Keratinocyte (primary cell): ENCODE data around the gene PLAAT1. TPM values are rescaled to one million over a fixed set of nuclear protein-coding genes. Genes with fewer than 3 reads are reported as not detected.

ENCODE experiments used
- DNase-seq: peaks from one replicate; pipeline ENCODE4 v3.0.0-alpha.2; 2011; ENCODE audit warnings: low read depth, missing footprints, low spot score
- FAIRE-seq: peaks from 2 replicates; lab custom pipeline; 2011; peaks lifted over from hg19 to GRCh38; lab: Jason Lieb, UNC
- H2AFZ ChIP-seq: 2 replicates; pipeline ENCODE4 v1.6.0; 2012; ENCODE audit warnings: low read length, control low read depth, inconsistent platforms; ENCODE audit not compliant: control insufficient read depth
- H3K27ac ChIP-seq: 2 replicates; pipeline ENCODE4 v1.5.1; 2011; ENCODE audit warnings: low read length; ENCODE audit not compliant: control insufficient read depth, insufficient read depth
- H3K27me3 ChIP-seq: 3 replicates; pipeline ENCODE4 v1.6.0; 2011; ENCODE audit warnings: low read length; ENCODE audit not compliant: control insufficient read depth, insufficient read depth; ENCODE audit errors: extremely low read depth
- H3K36me3 ChIP-seq, 2 experiments: 2 replicates in 1 of 2; 3 replicates in 1 of 2; pipeline ENCODE4 v1.5.1; 2011; ENCODE audit warnings: low read length in 2 of 2, mild to moderate bottlenecking in 1 of 2; ENCODE audit not compliant: control insufficient read depth in 2 of 2, insufficient read depth in 2 of 2; ENCODE audit errors: extremely low read depth in 1 of 2
- H3K4me1 ChIP-seq: 3 replicates; pipeline ENCODE4 v1.5.1; 2011; ENCODE audit warnings: low read length; ENCODE audit not compliant: control insufficient read depth, insufficient read depth; ENCODE audit errors: extremely low read depth
- H3K4me2 ChIP-seq: 3 replicates; pipeline ENCODE4 v1.6.0; 2011; ENCODE audit warnings: low read depth, low read length; ENCODE audit not compliant: control insufficient read depth, insufficient read depth; ENCODE audit errors: extremely low read depth
- H3K4me3 ChIP-seq, 3 experiments: fragments of 200-600 bp in 1 of 3; sonication (generic) in 1 of 3; 2 replicates in 2 of 3; 3 replicates in 1 of 3; pipeline ENCODE4 v1.5.1; 2011 to 2016; ENCODE audit warnings: low read length in 3 of 3, mild to moderate bottlenecking in 3 of 3, control low read depth in 2 of 3, inconsistent platforms in 1 of 3, low read depth in 1 of 3, mixed read lengths in 1 of 3, mixed run types in 1 of 3, moderate library complexity in 1 of 3; ENCODE audit not compliant: control insufficient read depth in 2 of 3, insufficient read depth in 2 of 3; ENCODE audit errors: extremely low read depth in 1 of 3
- H3K79me2 ChIP-seq: 2 replicates; pipeline ENCODE4 v1.6.0; 2012; ENCODE audit warnings: low read length; ENCODE audit not compliant: control insufficient read depth, insufficient read depth
- H3K9ac ChIP-seq: 3 replicates; pipeline ENCODE4 v1.6.0; 2011; ENCODE audit warnings: low read length; ENCODE audit not compliant: control insufficient read depth, insufficient read depth; ENCODE audit errors: extremely low read depth
- H3K9me1 ChIP-seq: 3 replicates; pipeline ENCODE4 v1.6.0; 2011; ENCODE audit warnings: low read length; ENCODE audit not compliant: control insufficient read depth, insufficient read depth; ENCODE audit errors: extremely low read depth
- H3K9me3 ChIP-seq: 2 replicates; pipeline ENCODE4 v1.5.1; 2012; ENCODE audit warnings: low read depth, low read length; ENCODE audit not compliant: control insufficient read depth
- H4K20me1 ChIP-seq: 3 replicates; pipeline ENCODE4 v1.6.0; 2011; ENCODE audit warnings: low read length; ENCODE audit not compliant: control insufficient read depth, insufficient read depth; ENCODE audit errors: extremely low read depth
- CTCF ChIP-seq, 3 experiments: IDR thresholded peaks in 1 of 3; conservative IDR thresholded peaks in 1 of 3; optimal IDR thresholded peaks in 1 of 3; 2 replicates in 2 of 3; 3 replicates in 1 of 3; pipeline versions ENCODE3 to v1.5.1; 2011; ENCODE audit warnings: low read length in 3 of 3, mild to moderate bottlenecking in 3 of 3, moderate library complexity in 2 of 3, control low read depth in 1 of 3, inconsistent platforms in 1 of 3; ENCODE audit not compliant: insufficient read depth in 2 of 3; ENCODE audit errors: extremely low read depth in 1 of 3
- EZH2 ChIP-seq: IDR thresholded peaks from one replicate; pipeline ENCODE4 v1.6.1; 2012; ENCODE audit warnings: inconsistent platforms, mild to moderate bottlenecking, low read length, moderate library complexity
- dilution Hi-C: fragments of 300-500 bp; cut with MboI; formaldehyde crosslinking; loops from one replicate; pipeline ENCODE4 v1.7.0; 2020; ENCODE audit warnings: low sequenced_read_pairs; ENCODE audit not compliant: extremely low pct_ligation_motif_present
- polyA plus RNA-seq, 5 experiments: library from polyadenylated mRNA; depleted of rRNA in 3 of 5; stranded (reverse) in 3 of 5; stranded (forward) in 1 of 5; unstranded in 1 of 5; fragments of >200 nt; gene quantifications; 1 replicate in 1 of 5; 2 replicates in 3 of 5; 3 replicates in 1 of 5; pipeline versions ENCODE4 v1.2.1 to v1.2.3, GENCODE V29; 2011 to 2012; ENCODE audit warnings: missing spikeins in 2 of 5, low read depth in 1 of 5, low replicate concordance in 1 of 5

The PLAAT1 gene
- polyA plus RNA-seq, 1 donor (not counting 4 experiments of a cell fraction or from before 2014, with no cell fraction given), result 0.55 TPM

GRCh38 chr3:193271101-193271840 lies 30.2 kb downstream of the PLAAT1 start:
- Histone ChIP-seq H3K9ac (no peak overlapping the region), H3K36me3 (no peaks in the 10 kb centered on the region), H3K9me3 (no peaks in the 10 kb centered on the region), H3K27ac (no peak overlapping the region), H3K4me3 (no peak overlapping the region), H3K9me1 (no peaks in the 10 kb centered on the region), H2AFZ (no peak overlapping the region), H4K20me1 (no peaks in the 10 kb centered on the region), H3K79me2 (no peaks in the 10 kb centered on the region), H3K4me2 (no peak overlapping the region), H3K4me1 (no peaks in the 10 kb centered on the region), H3K27me3 (no peaks in the 10 kb centered on the region)
- DNase-seq (no peak), FAIRE-seq (no peak)
- TF ChIP-seq EZH2, result no peak
- dilution Hi-C loops, result no loop called here

GRCh38 chr3:193292386-193292785 lies 51.4 kb downstream of the PLAAT1 start:
- Histone ChIP-seq H3K27ac (no peak overlapping the region), H3K79me2 (no peaks in the 10 kb centered on the region), H3K4me1 (no peaks in the 10 kb centered on the region), H3K36me3 (no peaks in the 10 kb centered on the region), H3K4me3 (no peak overlapping the region), H3K9ac (no peak overlapping the region), H2AFZ (no peak overlapping the region), H3K27me3 (no peaks in the 10 kb centered on the region), H3K4me2 (no peak overlapping the region), H3K9me1 (no peaks in the 10 kb centered on the region), H3K9me3 (no peaks in the 10 kb centered on the region), H4K20me1 (no peaks in the 10 kb centered on the region)
- DNase-seq (no peak), FAIRE-seq (no peak)
- no peak for TF ChIP-seq CTCF (optimal IDR thresholded peaks at IDR 0.05 in 1 of 3, IDR thresholded peaks at IDR 0.05 in 1 of 3, conservative IDR thresholded peaks at IDR 0.05 in 1 of 3; ENCODE audit: extremely low read depth in 1 of 3, insufficient read depth in 2 of 3, low read length in 3 of 3)
- no peak for TF ChIP-seq EZH2
- dilution Hi-C loops, result no loop called here
